SU-DHL-6 (cell line): ENCODE results near the gene CFC1B.
"Not testable (repeated sequence)": the region's sequence is repeated elsewhere in the genome, so short reads cannot be mapped to it uniquely, and the experiment has no call there.

Experiments used
- EZH2phosphoT487 ChIP-seq: fragments of 200-600 bp; sonication (generic), shearing (Covaris generic); conservative IDR thresholded peaks from 2 replicates; pipeline ENCODE4 v1.6.1; 2018; ENCODE audit warnings: mild to moderate bottlenecking, antibody characterized with exemption, low read length, moderate library complexity, mixed read lengths
- TF ChIP-seq, protein P1 (sequence below): fragments of 200-600 bp; sonication (generic); IDR thresholded peaks from one replicate; pipeline ENCODE4 v1.5.1; 2017; ENCODE audit warnings: antibody characterized with exemption, mild to moderate bottlenecking, low read length, moderate library complexity; ENCODE audit not compliant: insufficient read depth, poor library complexity, severe bottlenecking

DNA sequence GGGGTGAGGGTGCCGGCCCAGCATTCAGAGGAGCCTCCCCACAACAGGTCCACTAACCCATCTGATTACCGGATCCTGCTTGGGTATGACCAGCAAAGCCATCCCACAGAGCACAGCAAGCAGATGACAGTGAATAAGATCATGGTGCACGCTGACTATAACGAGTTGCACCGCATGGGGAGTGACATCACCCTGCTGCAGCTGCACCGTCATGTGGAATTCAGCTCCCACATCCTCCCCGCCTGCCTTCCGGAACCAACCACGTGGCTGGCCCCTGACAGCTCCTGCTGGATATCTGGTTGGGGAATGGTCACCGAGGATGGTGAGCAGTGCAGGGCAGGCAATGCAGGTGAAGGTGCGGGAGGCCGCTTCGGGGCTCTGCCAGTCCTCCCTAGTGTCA is 53.2 kb downstream of the CFC1B start:
- TF ChIP-seq, protein P1, sequence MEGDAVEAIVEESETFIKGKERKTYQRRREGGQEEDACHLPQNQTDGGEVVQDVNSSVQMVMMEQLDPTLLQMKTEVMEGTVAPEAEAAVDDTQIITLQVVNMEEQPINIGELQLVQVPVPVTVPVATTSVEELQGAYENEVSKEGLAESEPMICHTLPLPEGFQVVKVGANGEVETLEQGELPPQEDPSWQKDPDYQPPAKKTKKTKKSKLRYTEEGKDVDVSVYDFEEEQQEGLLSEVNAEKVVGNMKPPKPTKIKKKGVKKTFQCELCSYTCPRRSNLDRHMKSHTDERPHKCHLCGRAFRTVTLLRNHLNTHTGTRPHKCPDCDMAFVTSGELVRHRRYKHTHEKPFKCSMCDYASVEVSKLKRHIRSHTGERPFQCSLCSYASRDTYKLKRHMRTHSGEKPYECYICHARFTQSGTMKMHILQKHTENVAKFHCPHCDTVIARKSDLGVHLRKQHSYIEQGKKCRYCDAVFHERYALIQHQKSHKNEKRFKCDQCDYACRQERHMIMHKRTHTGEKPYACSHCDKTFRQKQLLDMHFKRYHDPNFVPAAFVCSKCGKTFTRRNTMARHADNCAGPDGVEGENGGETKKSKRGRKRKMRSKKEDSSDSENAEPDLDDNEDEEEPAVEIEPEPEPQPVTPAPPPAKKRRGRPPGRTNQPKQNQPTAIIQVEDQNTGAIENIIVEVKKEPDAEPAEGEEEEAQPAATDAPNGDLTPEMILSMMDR, result not testable (repeated sequence)
- not testable (repeated sequence) for TF ChIP-seq EZH2phosphoT487
